T-helper 9 cell (primary cell): Measurements from ENCODE around the gene TADA3.

Experiments
- DNase-seq: peaks from one replicate; pipeline ENCODE4 v3.0.0-alpha.2; 2020

Gene TADA3

DNA sequence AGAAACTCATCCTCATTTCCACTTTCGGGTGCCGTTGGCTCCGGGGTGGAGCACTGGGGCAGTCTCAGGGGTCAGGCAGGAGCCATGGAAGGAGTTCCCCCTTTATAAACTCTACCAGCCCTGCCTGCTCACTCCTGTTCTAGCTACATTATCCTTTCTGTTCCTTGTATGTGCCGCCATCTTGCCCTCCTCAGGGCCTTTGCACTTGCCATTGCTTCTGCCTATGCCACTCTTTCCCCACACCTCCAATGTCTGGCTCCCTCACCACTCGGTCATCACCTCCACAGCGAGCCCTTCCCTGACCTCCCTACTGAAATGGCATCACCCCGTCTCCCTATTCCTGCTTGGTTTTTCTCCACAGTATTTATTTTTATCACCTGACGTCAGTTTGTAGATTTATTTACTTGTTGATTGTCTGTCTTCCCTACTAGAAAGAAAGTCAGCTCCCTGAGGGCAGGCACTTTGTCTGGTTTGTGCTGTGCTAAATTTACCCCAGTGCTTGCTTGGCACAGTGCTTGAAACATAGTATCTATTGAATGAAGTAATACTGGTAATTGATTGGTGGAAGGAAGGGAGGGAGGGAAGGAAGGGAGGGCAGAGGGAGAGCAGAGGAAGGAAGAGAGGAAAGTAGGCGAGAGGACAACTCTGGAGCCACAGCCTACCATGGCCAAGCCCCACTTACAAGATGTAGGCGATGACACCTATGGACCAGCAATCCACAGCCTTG, 31.3 kb downstream of the TADA3 start:
- DNase-seq, result no peak

DNA sequence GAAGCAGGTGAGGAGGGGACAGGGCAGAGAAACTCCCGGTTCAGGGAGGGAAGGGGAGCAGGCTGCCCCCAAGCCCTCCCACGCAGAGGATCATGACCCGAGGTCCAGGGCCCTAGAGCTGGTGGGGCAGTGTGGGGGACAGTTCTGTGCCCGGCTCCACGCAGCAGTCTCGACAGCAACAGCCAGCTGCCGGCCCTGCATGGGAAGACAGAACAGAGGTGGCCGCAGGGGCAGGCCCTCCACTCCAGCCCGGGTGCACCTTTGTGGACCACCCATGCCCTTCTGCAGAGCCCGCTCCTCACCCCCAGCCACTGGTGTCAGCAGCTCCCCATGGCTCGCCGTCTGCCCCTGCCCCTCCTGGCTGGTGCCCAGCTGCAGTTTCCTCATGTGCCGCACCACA, 34.8 kb downstream of the TADA3 start:
- DNase-seq, result no peak

DNA sequence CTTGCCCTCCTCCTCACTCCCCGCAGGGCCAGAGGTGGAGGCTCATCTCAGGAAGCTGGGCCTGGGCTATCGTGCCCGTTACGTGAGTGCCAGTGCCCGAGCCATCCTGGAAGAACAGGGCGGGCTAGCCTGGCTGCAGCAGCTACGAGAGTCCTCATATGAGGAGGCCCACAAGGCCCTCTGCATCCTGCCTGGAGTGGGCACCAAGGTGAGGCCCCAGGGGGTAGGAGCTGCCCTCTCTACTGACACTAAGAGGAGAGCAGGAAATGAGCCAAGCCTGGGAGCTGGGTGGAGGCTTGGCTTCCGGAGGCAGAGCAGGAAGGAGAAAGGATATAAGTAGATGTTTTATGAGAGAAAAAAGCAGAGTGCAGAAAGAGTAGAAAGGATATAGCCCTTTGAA, 37.6 kb downstream of the TADA3 start:
- DNase-seq, result no peak

DNA sequence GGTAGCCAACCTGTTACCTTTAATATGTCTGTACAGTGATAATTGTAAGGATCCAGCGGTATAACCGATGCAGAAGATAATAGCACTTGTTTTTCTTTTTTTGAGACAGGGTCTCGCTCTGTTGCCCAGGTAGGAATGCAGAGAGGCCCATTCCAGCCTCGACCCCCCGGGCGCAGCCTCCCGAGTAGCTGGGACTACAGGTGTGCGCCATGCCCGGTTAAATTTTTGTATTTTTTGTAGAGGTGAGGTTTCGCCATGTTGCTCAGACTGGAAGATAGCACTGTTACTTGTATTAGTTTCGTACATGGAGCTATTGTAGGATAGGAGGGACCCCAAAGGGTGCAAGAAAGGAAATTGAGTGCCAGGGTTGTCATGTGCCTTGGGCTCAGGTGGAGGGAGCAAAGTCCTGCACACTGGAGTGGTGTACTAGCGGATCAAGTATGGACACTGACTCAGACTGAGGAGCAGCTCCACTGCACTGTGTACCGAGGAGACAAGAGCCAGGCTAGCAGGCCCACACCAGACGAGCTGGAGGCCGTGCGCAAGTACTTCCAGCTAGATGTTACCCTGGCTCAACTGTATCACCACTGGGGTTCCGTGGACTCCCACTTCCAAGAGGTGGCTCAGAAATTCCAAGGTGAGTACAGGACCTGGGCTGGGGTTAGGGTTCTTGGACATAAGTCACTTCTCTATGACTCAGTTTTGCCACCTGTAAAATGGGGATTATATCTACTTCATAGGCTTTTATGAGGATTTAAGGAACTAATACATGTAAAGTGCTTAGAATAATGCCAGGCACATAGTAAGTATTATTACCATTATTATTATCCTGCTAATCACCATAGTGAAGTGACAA, 41.5 kb downstream of the TADA3 start:
- no peak for DNase-seq

DNA sequence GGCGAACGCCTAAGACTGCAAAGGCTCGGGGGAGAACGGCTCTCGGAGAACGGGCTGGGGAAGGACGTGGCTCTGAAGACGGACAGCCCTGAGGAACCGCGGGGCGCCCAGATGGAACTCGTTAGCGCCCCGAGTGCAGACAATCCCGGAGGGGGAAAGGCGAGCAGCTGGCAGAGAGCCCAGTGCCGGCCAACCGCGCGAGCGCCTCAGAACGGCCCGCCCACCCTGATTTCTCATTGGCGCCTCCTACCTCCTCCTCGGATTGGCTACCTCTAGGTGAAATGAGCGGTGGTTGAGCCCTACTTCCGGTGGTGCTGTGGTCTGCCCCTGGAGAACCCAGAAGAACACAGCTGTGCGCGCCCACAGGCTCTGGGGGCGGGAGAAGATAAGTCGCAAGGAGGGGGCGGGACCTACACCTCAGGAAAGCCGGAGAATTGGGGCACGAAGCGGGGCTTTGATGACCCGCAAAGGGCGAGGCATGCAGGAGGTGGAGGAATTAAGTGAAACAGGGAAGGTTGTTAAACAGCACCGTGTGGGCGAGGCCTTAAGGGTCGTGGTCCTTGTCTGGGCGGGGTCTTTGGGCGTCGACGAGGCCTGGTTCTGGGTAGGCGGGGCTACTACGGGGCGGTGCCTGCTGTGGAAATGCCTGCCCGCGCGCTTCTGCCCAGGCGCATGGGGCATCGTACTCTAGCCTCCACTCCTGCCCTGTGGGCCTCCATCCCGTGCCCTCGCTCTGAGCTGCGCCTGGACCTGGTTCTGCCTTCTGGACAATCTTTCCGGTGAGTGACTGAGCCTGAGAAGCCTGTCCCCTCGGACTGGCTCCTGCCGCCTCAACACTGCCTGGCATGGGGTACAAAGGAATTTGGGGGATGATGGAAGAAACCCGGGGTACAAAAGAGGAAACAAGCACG, 42.4 kb downstream of the TADA3 start, which contains the start of gene OGG1:
OGG1 (plus strand) TSS at position 308 of the 911 bp plus-strand sequence; CDS start at position 643, 335 bp downstream.
- DNase-seq, result peak; percentile 92

DNA sequence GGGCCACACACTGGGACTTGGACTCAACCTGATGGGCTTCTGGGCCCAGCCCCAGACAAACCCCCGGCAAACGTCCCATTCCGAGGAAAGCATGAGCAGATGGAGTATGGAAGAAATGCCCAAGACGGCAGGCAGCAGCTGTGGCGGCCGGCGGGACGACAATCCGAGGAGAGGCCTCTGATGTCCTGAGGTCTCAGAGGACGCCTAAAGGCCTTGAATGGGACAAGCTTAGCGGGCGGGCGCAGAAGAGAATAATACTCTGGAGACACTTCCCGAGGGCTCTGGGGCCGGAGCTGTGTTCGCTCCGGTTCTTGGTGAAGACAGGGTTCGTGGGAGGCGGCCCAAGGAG, 43.0 kb downstream of the TADA3 start:
- DNase-seq, result no peak

DNA sequence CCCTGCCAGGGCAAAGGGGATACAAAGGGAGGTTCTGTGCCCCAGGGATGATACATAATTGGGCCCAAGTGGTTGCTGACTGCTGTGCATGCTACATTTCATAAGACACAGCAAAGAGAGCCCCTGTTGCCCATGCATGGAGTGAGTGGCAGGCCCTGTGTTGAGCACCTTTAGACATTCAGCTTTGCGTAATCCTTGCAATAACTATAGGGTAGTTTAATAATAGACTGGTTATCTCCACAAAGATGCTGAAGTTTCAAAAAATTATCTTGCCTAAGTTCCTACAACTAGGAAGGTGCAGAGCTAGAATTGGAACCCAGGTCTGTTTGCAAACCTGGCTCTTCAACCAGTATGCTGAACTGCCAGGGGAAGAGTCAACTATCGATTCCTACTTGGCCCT, 44.2 kb downstream of the TADA3 start:
- no peak for DNase-seq

DNA sequence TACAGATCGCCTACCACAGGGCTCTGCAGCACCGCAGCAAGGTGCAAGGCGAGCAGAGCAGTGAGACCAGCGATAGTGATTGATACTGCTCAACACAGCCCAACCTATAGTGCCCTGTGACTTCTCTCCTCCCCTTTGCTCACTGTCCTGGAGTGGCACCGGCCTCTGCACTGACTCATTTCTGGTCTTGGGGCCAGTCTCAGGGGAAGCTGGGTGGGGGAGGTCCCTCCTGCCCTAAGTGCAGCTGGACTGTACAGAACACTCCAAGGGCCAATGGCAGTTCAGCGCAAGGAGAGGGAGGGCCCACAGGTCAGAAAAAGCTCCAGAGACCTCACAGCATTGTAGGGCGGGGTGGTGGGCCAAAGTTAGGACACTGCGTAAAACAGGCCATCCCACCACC, 45.0 kb downstream of the TADA3 start:
- no peak for DNase-seq

DNA sequence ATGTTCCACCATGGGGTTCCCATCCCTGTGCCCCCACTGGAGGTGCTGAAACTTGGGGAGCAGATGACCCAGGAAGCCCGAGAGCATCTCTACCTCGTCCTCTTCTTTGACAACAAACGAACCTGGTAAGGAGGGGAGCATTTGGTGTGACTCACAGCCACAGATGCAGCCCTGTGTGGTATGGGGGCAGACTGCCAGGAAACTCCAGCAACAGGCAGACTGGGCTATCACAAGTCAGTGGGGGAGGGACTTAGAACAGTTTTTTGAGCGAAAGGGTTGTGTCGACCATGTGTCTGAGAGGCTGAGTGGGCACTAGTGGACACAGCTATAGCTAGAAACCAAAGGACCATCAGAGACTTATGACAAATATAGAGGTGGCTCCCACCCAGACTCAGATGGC, 45.9 kb downstream of the TADA3 start:
- DNase-seq, result no peak

DNA sequence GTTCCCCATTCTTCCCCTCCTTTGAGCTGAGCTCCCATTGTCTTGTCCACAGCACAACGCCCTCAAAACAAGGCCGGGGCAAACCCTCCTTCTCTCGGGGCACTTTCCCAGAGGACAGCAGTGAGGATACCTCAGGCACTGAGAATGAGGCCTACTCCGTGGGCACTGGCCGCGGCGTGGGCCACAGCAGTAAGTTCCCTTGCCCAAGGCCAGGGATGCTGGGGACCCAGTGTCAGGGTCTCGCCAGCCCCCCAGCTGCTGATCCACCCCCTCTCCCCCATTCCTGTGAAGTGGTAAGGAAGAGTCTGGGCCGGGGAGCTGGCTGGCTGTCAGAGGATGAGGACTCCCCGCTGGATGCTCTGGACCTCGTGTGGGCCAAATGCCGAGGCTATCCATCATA, 46.8 kb downstream of the TADA3 start:
- no peak for DNase-seq

DNA sequence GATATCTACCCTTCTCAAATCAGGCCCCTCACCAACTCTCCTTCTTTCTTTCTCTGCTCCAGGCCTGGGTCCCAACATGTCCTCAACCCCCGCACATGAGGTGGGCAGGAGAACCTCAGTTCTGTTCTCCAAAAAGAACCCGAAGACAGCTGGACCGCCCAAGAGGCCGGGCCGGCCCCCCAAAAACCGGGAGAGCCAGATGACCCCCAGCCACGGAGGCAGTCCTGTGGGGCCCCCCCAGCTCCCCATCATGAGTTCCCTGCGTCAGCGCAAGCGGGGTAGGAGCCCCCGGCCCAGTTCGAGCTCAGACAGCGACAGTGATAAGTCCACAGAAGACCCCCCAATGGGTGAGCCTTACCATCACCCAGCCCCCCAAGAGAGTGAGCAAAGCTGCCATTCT, 48.1 kb downstream of the TADA3 start:
- DNase-seq, result no peak

DNA sequence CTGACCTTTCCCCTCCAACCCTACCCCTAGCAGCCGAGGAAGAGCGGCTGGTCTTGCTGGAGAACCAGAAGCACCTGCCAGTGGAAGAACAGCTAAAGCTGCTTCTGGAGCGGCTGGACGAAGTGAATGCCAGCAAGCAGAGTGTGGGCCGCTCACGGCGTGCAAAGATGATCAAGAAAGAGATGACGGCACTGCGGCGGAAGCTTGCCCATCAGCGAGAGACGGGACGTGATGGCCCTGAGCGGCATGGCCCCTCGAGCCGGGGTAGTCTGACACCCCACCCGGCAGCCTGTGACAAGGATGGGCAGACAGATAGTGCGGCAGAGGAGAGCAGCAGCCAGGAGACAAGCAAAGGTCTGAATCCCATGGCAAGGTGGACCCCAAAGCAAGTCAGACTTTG, 48.7 kb downstream of the TADA3 start:
- DNase-seq, result no peak

DNA sequence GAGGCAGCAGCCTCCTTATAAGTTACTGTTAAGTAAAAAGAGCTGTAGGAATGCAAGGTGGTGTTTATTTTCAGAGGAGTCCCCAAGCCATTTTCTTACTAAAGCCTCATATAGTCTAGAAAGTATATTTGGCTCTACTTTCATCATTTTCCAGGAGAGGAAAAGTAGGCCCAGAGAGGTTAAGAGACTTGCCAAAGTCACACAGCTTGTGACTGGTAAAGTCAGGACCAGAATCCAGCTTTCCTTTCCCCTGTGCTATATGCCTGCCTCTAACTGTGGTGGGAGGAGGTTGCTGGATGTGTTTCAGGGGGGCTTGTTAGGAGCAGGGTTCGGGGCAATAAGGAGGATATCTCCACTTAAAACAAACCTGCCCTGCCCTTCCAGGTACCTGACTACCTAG, 49.7 kb downstream of the TADA3 start:
- no peak for DNase-seq

DNA sequence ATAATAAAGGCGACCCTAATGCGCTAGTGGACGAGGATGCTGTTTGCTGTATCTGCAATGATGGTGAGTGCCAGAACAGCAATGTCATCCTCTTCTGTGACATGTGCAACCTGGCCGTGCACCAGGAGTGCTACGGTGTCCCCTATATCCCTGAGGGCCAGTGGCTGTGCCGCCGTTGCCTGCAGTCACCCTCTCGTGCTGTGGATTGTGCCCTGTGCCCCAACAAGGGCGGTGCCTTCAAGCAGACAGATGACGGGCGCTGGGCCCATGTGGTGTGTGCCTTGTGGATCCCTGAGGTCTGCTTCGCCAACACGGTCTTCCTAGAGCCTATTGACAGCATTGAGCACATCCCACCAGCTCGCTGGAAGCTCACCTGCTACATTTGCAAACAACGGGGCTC, 53.1 kb downstream of the TADA3 start:
- no peak for DNase-seq

DNA sequence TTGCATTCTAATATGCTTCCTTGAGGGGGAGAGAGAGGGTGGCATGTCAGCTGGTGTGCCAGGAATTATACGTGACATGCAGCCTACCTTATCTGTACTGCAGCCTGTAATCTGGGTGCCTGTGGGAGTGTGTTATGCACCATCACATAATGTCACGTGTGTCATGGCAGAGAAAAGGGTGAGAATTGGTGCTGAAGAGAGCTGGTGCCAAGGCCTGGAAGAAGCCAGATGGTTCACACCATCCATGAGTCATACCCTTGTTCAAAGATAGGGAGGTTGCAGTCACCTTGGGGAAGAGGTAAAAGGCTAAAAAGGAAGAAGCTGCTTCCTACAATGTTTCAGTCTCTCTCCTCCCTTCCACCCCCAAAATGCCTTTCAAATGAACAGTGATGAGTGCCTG, 55.4 kb downstream of the TADA3 start:
- no peak for DNase-seq

DNA sequence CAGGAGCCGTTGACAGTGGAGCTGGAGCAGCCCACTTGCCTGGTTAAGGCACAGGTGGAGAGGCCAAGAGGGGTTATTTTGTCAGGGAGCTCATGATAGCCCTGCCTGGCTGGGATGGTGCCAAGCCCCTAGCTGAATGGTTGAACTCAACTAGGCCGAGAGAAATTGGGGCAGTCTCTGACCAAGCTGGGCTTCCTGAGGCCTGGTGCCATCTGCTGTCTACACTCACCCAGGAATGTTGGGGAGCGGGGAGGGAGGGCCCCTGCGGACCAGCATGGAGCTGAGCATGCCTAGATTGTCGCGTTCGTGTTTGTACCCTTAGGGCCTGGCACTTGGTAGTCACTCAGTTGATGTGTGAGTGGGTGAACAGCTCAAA, 59.5 kb downstream of the TADA3 start:
- no peak for DNase-seq

DNA sequence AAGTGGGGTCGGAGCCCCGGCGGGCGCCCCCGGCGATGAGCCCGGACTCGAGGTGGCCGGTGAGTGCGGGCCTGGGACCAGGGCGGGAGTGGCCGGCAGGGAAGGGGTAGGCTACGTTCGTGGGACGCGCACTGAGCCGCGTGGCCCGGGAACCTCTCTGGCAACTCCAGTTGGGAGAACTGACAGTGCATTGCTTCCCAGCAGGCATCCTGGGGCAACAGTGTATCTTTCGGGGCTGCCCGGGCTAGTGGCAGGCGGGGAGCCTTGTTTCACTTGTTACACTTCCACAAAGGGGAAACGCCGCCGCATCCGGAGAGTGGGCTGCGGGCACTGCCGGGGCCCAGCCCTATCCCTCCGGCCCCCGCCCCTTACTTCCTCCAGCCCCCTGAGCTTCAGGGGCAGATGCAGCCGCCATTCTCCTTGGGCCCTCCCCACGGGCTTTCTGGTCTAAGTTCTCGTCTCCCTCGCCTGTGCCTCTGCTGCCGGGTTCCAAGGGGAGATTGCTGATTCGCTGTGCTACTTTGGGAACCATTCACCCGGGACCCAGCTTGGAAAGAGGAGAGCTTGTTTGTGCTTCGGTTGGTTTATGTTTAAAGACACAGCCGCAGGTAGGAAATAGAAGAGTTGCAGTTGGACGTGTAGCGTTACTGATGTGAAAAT, 60.1 kb downstream of the TADA3 start:
- DNase-seq, result peak; percentile 28

DNA sequence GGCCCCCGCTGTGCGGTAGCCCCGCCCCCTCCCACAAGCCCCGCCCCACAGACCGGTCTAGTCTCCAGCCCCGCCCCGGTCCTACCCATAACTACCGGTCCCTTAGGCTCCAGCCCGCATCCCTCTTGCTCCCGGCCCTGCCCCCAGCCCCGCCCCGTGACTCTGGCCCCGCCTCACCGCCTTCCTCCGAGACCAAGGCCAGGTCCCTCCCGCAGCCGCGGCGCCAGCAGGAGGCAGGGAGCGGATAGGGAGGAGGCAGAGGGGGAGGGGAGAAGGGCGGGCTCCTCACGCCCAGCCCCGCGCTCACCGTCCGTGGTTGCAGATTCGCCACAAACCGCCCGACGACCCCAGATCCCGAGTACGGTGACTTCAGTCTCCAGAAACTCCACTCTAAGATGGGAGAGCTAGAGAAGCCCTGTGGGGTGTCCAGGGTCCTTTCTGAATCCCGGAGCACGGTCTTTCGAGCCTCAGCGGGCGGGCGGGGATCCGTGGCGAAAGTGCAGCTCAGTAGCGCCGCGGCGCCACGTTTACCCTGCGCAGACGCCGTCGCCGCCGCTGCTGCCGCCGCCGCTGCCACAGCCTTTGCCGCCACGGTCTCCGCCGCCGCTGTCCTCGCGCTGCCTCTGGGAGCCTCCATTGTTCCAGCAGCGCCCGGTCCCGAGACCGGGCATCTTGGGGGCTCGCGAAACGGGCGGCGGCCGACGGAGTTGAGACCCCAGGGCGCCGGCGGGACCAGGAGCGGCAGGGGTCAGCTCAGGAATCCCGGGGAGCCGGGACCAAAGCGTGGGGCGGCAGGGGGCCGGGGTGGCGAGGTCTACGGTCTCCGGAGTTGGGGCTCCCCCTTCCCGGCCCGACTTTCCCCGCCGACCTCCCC, 60.8 kb downstream of the TADA3 start, which contains the start of gene BRPF1:
BRPF1 (plus strand) TSS at position 530 of the 874 bp plus-strand sequence. CDS start 2,406 bp downstream, outside the sequence.
- DNase-seq, result peak; percentile 100

DNA sequence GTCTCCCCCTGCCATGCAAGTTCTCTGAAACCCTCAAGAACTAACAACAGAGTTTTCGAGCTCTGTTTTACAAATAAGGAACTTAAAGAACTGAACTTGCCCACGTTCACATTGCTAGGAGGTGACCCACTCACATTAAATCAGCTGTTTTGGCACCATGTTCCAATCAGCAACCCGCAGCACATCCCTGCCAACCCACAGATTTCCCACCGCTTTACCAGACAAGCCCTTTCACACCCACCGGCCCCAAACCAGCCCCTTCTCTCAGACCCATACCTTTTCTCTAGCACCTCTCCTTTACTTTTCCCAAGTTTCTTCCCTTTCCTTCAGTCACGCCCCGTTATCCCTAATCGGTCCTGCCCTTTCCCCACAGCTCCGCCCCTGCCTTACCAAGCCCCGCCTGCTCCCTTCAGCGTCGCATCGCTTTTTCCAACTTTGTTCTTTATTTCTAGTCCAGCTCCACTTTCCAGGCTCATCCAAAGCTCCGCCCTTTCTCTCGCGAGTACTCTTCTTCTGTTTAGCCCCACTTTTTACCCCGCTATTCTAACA, 61.5 kb downstream of the TADA3 start:
- DNase-seq, result no peak
